ENCODE results near the gene TCF7L1.
"Not testable (repeated sequence)": the region's sequence is repeated elsewhere in the genome, so short reads cannot be mapped to it uniquely, and the experiment has no call there.

TCF7L1 gene

DNA sequence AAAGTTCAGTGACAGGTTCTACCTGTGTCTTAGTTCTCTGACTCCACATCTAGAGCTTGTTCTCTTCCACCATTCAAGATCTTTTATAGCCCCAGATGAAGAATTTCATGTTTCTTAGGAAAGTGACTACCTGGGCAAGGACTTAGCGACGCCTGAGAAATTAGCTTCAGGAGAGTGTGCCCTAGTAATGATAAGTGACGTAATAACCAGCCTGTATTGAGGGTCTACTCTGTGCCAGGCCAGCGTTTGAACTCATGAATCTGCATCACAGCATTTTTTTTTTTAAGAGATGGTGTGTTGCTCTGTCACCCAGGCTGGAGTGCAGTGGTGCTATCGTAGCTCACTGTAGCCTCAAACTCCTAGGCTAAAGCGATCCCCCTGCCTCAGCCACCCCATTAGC, 51.8 kb downstream of the TCF7L1 start:
- no peak for DNase-seq (ENCODE audit: low spot score)

DNA sequence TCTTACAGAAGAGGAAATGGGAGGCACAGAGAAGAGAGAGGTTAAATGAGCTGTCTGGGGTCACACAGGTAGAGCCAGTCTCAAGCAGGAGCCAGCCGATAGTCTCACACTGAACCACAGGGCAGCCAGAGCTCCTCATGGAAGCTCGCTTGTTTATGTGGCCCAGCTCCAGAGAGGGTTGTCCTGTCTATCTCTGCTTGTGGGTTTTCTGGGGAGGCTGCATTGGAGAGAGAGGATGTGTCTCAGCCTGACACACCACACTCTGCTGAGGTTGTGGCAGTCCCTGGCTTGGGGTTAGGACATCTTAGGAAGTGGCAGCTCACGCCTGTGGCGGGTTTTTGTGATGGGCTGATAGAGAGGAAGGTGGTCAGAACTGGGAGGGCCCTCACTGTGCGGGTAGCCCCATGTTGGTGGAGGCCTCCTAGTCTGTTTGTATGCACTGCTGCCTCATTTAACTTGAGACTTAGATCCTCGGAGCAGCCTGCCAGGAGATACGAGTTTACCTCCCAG, 52.3 kb downstream of the TCF7L1 start:
- DNase-seq (ENCODE audit: low spot score): no peak

DNA sequence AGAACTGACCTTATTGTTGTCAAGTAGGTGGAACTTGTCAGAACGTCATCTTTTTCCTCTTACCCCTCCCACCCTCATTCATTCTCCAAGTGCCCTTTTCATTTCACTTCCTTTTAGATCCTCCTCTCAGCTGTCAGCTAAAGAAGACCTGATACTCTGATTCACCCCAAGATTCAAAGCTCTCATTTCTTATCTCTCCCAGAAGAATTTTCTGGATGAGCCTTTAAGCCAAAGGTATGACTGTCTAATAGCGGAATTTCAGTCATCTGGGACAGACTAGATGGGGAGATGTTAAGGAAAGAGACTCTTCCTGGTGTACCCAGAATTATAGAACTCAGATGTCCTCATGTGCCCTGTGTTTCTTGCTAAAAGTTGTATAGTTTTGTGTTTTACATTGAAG, 53.9 kb downstream of the TCF7L1 start:
- DNase-seq (ENCODE audit: low spot score): no peak

DNA sequence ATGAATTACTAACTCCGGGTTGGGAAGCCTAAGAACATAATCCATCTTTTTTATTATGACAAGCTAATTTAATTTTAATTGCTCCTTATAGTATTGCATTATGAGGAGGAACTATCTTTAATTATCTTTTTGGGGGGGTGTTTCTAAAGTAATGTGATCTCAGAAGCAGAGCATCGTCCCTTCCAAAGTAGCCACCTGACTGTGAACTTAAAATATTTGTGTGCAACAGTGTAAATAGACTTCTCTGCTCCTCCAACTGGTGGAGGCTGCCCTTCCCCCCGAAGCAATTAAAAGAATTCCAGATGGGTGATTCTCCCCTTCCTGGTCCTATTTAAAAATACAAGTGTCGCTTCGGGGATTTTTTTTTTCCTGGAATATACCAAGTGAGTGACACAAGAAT, 55.7 kb downstream of the TCF7L1 start:
- DNase-seq (ENCODE audit: low spot score): no peak

DNA sequence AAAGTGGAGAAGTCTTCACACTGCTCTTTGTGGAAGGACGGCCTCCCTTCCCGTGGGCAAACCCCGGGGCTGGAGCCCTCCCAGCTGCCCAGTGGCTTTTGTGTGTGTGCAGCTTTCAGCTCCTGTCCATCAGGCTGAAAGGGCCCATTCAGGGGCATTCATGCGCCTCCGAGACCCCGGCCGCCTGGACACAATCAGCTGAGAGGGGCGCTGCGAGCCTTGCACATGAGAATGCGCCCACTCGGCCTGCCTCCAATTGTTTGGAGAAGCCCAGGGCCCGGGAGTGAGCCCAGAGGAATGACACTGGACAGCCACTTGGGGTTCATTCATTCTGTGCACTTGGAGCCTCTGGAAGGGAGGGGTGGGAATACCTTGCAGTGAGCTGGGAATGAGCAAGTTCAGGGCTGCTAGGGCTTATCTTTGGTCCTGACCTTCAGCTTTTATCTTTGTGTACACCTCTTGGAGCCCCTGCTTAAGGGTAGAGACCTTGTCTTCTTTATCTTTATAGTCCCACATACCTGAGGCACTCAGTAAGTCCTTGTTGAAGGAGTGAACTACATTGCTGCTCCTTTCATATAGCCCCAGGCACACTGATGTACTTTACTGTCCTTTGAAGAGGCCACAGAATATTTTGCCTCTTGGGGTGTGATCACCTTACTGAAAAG, 56.5 kb downstream of the TCF7L1 start:
- no peak for DNase-seq (ENCODE audit: low spot score)

DNA sequence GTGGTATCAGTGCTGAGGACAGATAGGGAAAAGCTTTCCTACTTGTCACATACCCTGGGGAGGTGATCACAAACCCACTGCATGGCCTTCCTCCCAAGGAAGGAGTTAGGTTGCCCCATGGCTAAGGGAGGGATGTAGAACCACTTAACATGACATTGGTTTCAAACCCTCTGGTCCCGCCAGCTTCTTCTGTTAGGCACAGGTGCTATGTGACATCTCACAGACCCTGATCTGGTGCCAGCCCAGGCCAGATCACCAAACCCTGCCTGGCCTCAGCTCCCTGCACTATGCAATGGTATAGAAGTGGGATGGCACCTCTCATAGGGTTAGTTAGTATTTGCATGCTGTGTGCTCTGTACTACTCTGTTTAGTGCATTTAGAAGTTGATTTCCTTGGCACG, 58.0 kb downstream of the TCF7L1 start:
- no peak for DNase-seq (ENCODE audit: low spot score)

DNA sequence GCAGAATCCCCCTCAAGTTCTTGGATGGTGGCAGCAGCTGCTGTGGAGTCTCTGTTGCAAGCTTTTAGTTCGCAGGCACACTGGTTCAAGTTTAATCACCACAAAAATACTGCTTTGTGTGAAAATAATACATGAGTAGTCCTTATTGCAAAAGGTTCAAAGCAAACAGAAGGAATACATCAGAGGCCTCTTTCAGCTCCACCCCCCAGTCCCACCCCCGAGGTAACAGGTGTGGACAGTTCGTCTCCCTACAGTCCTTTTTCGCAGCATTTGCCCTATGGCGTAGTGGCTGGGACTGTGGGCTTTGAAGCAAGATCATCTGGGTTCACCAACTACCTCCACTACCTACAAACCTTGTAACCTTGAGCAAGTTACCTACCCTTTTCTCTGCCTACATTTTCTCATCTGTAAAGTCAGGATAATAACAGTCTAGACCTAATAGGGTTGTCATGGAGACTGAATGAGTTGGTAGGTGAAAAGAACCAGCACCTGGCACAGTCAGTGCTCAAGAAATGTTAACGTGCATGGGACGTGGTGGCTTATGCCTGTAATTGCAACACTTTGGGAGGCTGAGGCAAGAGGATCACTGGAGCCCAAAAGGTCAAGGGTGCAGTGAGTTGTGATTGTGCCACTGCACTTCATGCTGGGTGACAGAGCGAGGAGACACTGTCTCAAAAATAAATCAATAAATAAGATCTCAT, 61.7 kb downstream of the TCF7L1 start:
- DNase-seq (ENCODE audit: low spot score): no peak

DNA sequence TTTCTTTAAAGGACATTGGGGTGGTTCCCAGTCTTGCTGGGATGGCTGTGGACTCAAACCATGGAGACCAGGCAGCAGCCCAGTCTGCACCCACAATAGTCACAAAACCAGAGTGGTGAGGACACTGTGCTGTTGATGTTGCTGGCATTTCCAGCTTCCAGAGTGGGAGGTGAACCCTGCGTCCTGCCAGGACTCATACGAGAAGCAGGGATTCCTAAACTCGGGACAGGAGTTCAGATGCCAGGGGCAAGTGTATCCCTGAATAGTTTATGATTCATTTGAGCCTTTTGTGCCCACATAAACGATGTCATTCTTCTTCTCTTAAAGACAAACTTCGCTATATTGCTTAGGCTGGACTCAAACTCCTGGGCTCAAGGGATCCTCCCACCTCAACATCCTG, 62.8 kb downstream of the TCF7L1 start:
- no peak for DNase-seq (ENCODE audit: low spot score)

DNA sequence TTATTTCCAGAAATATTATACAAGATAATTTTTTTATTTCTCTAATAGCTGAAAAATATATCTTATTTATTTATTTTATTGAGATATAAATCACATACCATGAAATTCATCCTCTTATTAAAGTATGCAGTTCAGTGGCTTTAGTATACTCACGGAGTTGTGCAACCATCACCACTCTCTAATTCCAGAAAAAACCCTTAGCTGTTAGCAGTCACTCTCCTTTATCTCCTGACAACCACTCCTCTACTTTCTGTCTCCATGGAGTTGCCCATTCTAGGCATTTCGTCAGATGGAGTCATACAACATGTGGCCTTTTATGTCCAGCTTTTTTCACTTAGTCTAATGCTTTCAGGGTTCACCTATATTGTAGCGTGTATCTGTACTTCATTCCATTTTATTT, 66.5 kb downstream of the TCF7L1 start:
- DNase-seq (ENCODE audit: low spot score): no peak

DNA sequence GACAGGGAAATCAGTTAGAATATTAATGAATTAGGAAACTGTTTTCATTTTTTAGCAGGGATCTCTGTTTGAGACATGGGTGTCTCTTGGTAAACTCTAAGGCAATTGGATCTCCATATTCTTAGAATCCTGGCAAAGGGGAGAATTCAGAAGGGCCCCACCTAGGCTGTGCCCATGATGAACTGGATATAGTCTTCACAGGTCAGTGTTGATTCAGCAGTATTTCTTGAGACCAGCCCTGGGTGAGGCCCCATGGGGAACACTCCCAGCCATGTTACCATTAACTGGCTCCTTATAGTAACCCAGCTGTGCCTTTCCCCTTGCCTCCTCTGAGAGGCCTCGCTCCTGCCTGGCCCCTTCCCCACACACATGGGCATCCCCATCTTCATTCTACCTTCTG, 76.7 kb downstream of the TCF7L1 start:
- DNase-seq (ENCODE audit: low spot score): no peak

DNA sequence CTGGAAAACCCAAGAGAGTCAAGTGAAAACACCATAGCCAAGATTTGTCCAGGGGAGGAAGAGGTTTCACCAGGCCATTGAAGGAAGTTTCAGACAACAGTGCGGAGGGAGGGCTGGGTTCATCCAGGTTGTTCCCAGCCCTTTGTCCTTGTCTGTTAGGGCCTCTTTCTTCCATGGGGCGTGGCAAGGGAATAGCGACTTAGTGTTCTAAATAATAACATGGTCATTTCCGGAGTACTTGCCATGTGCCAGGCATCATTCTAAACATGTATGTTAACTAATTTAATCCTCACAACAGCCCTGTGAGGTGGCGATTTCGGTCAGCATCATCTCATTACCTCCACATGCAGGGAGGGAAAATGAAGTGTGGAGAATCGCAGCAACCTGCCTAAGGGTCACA, 77.3 kb downstream of the TCF7L1 start:
- no peak for DNase-seq (ENCODE audit: low spot score)

DNA sequence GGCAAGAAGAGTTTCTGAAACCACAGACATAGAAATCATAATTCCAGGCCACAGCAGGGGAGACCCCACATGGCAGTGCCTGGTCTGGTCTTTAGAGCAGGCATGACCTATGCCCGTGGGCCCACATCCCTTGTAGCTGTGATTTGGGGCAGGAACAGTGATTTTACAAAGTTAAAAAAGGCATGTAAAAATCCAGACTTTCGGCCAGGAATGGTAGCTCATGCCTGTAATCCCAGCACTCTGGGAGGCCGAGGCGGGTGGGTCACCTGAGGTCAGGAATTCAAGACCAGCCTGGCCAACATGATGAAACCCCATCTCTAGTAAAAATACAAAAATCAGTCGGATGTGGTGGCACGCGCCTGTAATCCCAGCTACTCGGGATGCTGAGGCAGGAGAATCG, 78.4 kb downstream of the TCF7L1 start:
- DNase-seq (ENCODE audit: low spot score): not testable (repeated sequence)

DNA sequence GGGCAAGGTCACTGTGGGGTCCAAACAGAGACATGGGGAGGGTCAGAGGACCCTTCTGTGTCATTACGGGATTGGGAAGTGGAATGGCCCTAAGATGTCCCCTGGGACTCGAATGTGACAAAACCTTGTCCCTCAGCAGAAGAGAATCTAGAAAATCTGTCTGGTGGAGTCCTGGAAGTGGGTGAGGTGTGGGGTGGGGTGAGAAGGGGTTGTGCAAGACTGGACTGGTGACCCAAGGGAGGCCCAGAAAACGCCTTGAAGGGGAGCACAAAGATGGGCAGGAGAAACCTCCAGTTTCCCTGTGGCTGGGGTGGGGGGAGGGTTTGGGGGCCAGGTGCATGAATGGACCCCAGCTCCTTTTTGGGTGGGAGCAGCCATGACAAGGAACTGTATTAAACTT, 79.6 kb downstream of the TCF7L1 start:
- no peak for DNase-seq (ENCODE audit: low spot score)

DNA sequence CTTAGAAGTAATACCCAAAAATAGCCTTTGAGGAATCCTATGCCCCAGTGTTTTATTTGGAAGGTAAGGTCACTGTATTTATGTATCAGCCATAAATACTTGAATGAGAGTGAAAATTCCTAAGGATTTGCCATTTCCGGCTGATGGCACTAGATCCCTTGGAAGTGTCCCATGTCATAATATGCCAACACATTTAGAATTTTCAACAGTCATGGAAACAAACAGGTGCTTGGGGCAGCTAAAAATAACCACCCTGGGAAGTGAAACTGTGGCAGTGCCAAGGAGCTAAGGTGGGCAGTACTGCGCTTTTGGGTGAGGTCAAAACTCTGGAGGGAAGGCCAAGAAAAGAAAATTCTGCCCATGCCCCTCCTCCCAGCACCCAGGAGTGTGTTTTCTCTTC, 80.2 kb downstream of the TCF7L1 start:
- no peak for DNase-seq (ENCODE audit: low spot score)

DNA sequence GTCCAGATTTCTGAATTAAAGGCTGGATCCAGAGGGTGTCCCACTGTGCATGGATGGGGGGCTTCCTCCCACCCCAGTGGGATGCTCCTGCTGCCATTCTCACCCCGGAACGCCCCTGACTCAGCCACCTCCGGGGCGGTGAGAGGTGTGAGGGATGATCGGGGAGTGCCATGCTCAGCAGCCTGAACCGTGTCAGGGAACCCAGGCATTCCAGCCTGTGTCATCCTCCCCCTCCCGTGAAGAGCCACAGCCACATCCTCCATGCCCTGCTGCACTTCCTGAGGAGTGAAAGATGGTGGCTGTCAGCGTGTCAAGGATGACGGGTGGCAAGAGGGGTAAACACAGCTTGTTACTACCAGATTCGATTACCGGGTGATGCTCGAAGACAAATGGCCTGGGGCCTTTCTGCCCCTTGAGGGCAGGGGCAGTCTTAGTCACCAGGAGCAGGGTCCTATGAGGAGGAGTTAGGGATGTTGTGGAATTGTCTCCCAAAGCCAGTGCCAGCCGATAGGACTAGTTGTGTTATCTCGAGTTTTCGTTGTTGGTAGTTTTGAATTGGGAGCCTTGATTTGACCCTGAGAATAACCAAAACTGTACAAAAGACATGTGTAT, 80.8 kb downstream of the TCF7L1 start:
- no peak for DNase-seq (ENCODE audit: low spot score)

DNA sequence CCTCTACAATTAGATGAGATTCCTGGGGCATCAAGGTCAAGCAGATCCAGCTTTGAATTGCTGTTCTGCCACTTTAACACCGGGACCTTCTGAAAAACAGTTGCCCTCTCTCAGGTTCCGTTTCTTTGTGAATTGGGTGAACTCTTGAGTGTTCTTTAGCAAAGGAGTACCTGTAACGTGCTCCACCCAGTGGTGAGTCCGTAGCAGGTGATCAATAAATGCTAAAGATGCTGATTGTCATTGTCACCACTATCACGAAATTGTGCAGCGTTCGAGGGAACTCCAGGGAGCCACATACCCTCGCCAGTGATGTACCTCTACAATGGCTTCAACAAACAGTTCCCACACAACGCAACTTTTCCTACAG, 81.9 kb downstream of the TCF7L1 start:
- DNase-seq (ENCODE audit: low spot score): no peak

DNA sequence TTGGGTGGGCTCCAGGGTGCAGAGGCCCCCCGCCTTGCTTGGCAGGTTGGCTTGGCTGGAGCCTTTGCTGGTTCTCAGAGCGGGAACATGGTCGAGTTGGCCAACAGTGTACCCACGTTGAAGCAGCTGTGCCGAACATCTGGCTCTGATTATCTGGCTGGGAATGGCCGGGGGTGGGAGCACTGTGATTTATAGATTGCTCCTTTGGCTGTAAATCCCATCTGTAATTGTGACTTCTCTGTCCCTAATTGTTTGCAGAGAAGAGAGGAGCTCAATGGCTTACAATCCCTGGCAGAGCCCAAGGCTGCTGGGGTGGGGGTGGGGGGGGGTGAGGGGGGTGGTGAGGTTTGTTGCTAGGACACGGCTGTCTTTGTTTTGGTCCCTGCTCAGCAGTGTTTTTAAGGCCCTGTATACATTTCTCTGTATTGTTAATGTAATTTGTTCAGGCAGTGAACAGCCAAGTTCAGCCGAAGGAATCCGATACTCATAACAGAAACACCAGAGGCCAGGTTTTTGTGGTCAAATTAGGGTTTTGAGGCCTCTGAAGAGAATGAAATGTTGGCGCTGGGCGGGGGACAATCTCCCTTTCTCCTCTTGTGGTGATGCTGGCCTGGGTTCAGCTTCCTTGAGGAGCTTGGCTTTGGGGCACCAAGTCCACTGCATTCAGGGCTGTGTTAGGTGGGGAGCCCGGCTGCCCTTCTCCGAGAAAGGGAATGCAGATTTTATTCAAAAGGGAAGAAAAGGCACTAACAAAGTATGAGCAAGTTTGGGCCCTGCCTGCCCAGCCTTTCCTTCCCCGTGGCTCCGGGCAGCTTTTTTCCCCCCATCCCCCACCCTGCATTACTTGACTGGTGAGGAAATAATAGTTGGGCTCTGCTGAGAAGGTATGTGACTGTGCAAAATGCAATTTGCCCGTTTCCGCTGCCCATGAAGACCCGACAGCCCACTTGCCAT, 82.5 kb downstream of the TCF7L1 start:
- DNase-seq (ENCODE audit: low spot score): no peak

DNA sequence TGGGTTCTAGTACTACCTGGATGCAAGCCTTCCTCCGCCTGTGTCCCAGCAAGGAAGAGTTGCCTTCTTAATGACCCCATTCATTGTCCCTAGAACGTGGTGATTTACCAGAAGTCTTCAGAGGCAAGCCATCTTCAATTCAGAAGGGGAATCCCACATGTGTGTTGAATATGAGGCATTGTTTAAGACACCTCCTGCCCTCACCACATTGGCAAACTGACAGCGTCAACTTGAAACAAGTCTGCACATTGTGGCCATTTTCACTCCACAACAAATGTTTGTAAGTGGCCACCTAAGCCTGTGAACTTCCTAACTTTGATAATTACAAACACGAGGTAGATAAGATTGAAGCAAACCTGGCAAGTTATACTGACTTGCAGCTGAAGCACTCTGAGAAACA, 83.7 kb downstream of the TCF7L1 start:
- no peak for DNase-seq (ENCODE audit: low spot score)

DNA sequence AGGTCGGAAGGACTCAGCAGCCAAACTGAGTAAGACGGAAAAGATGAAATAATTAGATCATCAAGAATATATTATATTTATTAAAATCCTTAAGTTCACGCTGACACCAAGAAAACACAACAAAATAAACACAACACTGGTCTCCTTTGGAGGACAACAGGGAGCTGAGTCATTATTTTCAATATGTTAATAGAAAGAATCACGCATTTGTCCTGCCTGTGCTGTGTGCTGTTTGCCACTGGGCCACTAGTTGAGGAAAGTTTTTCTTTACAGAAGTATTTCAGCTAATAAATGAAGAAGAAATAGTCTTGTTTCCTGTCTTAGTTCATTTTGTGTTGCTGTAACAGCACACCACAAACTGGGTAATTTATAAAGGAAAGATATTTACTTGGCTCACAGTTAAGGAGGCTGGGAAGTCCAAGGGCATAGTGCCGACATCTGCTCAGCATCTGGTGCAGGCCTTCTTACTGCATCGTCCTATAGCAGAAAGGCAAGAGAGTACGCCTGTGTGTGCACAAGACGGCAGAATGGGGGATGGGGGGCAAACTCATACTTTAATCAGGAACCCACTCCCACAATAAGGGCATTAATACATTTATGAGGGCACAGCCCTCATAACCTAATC, 88.0 kb downstream of the TCF7L1 start:
- no peak for DNase-seq (ENCODE audit: low spot score)

DNA sequence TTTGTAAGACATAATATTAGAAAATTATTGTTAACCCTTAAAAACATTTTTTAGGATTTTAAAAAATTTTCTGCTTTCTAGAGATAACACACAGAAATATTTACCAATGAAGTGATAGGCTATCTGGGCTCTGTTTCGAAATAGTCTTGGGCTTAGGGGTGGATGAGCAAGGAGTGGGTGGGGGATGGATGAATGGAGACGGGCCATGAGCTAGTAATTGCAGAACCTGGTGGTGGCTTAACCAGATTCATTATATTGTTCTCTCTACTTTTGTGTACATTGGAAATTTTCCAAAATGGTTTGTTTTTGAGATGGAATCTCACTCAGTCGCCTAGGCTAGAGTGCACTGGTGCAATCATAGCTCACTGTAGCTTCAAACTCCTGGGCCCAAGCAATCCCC, 89.6 kb downstream of the TCF7L1 start:
- DNase-seq (ENCODE audit: low spot score): no peak

DNA sequence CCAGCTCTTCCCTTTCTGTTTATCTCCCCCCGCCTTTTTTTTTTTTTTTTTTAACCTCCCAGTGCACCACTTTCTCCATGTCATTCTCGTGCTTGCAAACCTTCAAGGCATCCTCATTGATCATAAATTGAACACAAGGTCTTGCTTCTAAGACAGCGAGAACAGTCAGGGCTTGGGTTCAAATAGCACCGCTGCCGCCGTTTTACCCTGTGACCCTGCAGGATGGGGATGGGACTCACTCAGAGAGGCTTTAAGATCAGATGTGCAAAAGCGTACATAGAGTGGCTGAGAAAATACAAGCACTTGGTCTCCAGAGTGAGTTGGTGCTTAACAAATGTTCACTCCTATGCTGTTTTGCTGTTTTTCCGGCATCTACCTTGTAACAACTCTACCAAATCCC, 93.6 kb downstream of the TCF7L1 start:
- DNase-seq (ENCODE audit: low spot score): no peak

Measured in HuH-7 (cell line).